GM18498 (cell line): ENCODE measurements around the gene PRKD3.
"Not testable (repeated sequence)": the region's sequence is repeated elsewhere in the genome, so short reads cannot be mapped to it uniquely, and the experiment has no call there.

Experiments
- ATAC-seq: cut with Tn5 transposase; IDR thresholded peaks from one replicate; pipeline ENCODE4 v1.9.1; 2021; ENCODE audit warnings: mild to moderate bottlenecking, moderate library complexity; ENCODE audit not compliant: unreplicated experiment

The PRKD3 gene

DNA sequence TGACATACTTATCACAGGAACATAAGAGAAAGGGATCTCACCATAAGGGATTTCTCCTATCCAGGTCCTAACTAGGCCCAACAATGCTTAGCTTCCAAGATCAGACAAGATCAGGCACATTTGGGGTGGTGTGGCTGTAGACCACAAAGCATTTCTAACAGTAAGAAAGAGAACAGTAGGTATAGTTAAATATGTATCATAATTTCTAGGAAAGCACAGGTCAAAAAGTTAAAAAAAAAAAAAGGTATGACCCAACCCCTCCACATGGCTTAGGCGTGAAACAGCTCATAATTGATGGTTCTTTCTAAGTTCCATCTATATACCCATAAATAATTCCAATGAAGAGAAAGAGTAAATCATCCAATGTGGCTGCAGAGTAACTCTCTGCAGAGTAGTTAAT lies 6.9 kb downstream of the PRKD3 start:
- ATAC-seq, result no peak

DNA sequence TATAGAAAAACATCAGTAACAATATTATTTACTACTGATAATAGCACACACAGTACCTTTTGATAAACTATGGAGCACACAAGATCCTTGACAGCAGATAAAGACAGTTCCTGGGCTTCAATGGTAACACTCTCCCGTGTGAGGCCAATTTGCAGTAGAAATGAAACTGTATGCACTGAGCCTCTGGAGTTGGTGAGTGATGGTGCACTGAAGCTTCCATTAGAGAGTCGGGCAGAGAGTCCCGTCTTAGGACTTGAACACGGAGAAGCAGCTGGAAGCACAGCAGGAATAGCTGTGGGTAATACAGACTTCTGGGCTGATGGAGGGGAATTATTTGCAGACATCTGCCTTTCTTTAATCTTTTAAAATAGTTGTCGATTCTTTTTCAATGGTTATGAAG lies 8.5 kb downstream of the PRKD3 start:
- no peak for ATAC-seq

DNA sequence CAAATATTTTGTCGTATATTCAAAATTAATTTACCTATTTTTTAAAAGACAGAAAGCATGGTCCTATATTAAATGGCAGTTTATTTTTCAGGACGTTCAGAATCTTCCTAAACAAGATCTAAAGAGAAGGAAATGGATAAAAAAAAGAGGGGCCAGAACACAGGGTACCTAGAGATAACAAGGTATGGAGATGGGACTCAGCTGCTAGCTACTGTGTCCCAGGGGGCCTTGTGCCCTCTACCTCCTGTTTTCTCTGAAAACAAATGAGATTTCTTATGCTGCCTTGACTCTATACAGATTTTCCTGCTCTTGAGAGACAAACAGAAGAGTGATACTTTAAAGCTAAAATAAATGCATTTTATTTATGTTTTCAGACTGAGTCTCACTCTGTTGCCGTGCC lies 9.3 kb downstream of the PRKD3 start:
- ATAC-seq, result no peak

DNA sequence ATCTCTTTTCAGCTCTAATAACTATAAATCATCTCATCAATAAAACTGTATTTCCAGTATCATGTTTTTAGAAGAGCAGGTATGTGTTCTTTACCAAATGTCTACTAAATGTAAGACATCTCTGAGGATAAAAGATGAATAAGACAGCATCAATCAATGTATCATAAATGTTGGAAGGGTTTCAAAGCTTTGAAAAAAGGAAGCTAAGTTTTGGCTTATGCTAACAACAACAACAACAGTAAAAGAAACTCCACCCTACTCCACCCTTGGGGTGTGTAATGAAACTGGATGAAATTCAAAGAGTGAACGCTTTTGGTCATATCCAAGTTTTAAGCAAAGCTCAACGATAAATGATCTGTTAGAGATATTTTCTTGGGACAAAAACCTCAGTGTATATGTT lies 17.1 kb downstream of the PRKD3 start:
- ATAC-seq, result no peak

DNA sequence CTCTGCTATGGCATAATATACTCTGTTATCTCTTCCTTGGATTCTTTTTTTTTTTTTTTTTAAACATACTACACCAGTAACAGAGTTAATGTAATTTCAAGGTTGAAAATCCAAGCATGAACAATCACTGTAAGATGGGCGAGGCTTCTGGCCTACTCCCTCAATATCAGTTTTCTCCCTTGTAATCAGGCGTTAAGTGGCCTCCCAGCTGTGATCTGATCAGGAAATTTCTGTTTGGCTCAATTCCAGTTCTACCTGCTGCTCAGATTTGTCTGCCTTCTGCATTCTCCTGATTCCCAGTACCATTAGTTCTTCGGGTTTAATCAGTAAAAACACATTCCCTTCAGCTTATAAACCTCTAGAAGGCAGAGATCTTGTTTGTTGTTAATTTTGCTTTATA lies 18.6 kb downstream of the PRKD3 start:
- ATAC-seq, result no peak

DNA sequence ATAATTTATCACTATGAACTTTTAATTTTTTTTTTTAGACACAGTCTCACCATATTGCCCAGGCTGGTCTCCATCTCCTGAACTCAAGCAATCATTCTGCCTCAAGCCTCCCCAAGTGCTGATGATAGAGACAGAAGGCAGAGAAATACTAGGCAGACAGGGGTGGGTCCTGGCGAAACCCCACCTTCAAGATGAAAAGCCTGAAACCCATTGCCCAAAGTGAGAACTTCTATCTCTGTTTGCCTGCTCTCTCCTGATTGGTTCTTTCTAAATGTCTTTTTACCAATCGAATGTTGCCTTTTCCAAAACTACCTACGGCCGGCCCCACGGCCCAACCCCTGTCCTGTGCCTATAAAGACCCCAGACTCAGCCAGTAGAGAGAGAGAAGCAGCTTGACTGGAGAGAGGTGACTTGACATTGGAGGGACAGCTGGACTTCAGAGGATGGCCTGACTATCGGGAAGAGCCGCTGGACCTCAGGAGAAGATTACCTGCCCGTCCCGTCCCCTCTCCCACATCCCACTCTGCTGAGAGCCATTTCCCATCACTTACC lies 21.9 kb downstream of the PRKD3 start:
- ATAC-seq, result no peak

DNA sequence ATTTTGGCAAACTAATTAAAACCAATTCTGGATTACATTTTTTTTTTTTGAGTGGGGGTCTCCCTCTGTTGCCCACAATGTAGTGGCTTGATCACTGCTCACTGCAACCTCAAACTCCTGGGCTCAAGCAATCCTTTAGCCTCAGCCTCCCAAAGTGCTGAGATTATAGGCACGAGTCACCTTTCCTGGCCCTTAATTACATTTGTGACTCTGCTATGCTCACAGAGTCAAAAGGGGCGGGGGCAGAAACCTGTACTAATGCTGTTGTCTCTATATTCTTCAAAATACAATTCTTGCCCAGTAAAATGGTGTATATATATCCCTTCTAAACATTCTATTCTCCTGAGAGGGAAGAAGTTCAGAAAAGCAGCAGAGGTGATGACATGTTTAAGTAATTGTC lies 23.2 kb downstream of the PRKD3 start:
- no peak for ATAC-seq

DNA sequence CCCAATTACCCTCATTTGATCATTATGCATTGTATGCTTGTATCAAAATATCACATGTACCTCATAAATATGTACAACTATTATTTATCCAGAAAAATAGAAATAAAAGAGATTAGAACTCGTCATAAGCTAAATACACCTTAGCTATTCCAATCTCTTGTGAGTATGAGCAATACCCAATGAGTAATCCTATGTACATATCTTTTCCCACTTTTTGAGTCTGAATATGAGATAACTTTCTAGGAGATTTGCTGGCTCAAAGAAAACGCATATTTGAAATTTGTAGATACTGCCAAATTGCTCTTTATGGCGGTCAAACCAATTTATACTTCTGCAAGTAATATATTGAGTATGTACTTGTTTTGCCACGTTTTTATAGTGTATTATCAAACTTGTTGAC lies 24.1 kb downstream of the PRKD3 start:
- ATAC-seq, result no peak

DNA sequence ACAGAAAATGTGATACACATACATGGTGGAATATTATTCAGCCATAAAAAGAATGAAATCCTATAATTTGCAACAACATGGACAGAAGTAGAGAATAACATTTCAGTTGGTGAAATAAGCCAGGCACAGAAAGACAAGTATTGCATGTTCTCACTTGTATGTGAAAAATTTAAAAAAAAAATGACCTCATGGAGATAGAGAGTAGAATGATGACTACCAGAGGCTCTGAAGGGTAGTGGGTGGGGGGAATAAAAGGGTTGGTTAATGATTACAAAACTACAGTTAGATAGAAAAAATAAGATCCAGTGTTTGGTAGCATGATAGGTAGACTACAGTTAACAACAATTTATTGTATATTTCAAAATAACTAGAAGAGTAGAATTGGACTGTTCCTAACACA lies 24.5 kb downstream of the PRKD3 start:
- ATAC-seq, result no peak

DNA sequence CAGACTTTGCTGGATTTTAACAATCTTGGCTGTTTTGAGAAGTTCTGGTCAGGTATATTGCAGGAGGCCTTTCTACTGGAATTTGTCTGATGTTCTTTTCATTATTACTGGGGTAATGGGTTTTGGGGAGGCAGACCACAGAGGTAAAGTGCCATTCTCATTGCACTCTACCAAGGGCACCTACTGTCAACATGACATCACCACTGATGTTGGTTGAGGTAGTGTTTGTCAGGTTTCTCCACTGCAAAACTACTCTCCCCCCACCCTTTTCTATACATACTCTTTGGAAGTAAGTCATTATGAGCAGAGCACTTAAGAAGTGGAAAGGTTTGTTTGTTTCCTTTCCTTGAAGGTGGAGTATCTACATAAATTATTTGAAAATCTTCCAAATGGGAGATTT lies 27.0 kb downstream of the PRKD3 start:
- ATAC-seq, result no peak

DNA sequence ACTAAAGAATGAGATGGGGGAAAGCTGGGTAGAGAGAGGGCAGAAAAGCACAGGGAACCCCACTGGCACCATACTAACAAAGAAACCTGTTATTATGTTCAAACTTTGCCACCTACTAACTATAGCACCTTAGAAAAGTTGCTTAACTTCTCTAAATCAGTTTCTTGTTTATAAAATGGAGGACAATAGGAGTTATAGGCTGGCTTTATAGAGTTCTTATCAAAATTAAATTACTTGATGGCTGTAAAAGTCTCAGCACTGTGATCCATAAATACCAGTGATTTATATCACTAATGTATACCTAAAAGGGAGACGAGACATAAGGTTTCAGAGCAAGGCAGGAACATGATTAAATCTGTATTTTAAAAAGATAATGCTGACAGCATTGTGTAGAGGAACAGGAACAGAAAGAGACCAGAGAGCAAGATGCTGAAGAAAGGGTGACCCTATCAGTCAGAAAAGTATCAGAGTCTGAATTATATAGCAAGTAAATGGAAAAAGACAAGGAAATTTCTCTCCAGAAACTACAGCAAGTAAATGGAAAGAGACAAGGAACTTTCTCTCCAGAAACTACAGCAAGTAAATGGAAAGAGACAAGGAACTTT lies 29.1 kb downstream of the PRKD3 start:
- no peak for ATAC-seq

DNA sequence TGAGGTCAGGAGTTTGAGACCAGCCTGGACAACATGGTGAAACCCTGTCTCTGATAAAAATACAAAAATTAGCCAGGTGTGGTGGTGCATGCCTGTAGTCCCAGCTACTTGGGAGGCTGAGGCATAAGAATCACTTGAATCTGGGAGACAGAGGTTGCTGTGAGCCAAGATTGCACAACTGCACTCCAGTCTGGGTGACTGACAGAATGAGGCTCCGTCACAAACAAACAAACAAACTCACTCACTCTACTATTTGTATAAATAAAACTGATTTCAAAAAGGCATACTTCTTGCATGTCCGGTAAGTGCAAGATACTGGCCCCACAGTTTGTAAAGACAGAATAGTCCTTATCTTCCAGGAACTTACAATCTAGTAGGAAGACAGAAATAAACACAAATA lies 29.8 kb downstream of the PRKD3 start:
- not testable (repeated sequence) for ATAC-seq

DNA sequence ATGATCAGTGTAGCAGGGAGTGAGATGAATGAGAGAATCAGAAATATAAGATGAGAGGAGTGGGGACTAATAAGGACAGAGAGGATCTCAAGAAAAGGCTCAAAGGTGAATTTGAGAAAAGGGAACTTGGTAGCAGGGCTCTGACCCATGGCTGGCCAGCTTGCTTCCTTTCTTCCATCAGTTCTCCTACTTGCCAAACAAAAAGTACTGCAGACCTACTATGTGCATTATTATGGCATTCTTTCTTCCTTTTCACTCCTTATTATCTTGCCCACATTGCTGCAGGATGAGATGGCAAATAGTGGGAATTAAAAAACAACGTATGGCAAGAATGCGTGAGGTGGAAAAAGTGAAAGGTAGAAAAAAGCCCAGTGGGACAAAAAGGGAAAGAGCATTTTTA lies 33.0 kb downstream of the PRKD3 start:
- no peak for ATAC-seq

DNA sequence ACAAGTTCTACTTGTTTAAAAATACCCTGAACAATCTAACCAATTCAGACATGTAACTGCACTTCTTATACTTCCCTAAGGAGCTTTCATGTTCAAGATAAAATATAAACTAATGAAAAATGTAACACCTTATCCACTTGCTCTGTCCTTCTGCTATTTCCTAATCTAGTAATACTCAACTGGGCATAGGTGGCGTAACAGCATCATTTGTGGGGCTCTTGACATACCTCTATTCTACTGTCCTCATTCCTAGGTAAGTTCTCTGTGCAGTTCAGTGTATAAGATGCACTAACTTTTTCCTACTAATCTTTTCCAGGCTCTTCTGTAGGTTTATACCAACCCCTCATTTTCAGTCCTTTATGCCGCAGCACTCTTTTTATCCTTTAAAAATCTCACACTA lies 36.7 kb downstream of the PRKD3 start:
- ATAC-seq, result no peak

DNA sequence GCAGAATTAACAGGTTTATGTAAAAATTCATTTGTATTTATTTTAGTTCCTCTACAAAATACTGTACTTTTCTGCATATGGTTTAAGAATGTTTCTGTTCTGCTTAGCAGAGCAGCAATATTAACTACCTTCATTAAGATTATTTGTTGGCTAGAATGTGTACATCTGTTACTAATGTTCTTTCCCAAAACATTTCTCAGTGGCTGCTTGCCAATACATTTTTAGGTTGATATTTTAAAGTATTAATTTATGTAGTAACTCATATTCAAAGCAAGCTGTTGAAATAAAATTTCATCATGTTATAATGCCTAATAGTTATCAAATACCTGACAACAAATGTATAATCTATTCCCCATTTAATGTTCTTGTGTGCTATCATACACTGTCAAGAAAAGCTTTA lies 40.3 kb downstream of the PRKD3 start:
- no peak for ATAC-seq

DNA sequence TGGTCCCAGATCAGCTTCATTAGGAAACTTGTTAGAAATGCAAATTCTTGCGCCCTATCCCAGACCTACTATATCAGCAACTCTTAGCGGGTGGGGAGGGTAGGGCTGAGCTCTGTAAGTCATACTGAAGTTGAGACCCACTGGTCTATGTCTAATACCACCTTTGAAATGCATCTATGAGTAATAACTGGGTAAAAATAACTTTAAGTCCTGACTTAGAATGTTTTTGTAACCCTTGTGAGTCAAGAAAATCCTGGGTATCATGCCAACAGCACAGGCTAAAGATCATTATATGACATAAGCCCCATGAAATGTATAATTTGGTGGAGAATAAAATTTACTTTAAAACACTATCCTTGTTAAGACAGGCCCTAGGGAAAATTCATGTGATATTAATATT lies 41.4 kb downstream of the PRKD3 start:
- ATAC-seq, result no peak

DNA sequence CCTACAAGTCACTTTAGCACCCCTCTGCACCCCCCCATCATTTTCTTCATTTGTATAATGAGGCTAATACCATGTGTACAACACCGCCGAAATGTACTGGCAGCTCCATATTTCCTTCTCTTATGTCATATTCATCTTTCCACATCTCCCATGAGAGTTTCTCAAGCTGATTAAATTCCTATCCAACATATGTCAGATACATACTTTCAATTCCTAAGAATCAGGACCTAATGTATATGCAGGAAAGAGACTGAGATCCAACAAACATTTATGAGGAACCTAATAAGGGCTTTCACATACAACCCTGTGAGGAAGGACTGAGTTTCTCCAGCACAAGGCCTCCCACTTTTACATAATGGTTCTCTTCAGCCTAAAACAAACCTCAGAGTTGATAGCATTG lies 41.9 kb downstream of the PRKD3 start:
- no peak for ATAC-seq

DNA sequence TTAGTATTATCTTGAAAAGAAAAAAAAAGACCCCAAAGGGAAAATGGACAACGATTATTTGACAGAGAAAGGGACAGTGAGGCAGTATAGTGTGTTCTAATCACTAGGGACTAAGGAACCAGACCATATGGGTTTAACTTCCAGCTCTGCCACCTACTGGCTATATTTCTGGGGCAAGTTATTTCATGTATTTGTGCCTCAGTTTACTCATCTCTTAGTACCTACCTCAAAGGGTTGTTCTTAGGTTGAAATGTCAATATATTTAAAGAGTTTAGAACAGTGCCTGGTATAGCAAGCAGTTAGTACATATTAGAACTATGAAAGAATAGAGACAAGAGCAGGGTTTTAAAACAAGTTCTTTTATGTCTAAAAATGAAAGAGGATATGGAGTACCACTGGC lies 42.7 kb downstream of the PRKD3 start:
- no peak for ATAC-seq

DNA sequence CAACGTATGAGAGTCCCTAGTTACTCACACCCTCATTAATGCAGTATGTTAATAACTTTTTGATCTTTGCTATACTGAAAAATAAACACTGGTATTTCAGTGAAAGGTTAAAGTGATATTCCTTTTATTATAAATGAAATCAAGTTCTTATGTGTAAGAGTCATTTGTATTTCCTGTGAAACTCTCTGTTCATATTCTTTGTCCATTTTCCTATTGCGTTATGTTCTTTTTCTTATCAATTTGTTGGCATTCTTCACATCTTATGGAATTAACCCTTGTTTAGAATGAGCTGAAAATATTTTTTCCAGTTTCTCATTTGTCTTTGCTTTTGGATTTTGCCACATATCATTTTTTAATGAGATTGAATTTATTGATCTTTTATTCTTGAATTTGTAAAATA lies 48.3 kb downstream of the PRKD3 start:
- ATAC-seq, result no peak
